GM21576 (cell line): ENCODE measurements around the gene HARBI1.

Experiments
- ATAC-seq: cut with Tn5 transposase; IDR thresholded peaks from one replicate; pipeline ENCODE4 v1.9.1; 2021; ENCODE audit warnings: mild to moderate bottlenecking, moderate library complexity; ENCODE audit not compliant: unreplicated experiment

Gene HARBI1

GRCh38 chr11:46633291-46634217, 16.5 kb upstream of the HARBI1 start:
- no peak for ATAC-seq

GRCh38 chr11:46632502-46632901, 15.5 kb upstream of the HARBI1 start:
- no peak for ATAC-seq

- ATAC-seq, result no peak
Observed at GRCh38 chr11:46631676-46632075, 14.6 kb upstream of the HARBI1 start.

GRCh38 chr11:46630237-46630636, 13.2 kb upstream of the HARBI1 start:
- no peak for ATAC-seq

GRCh38 chr11:46628961-46629360, 11.9 kb upstream of the HARBI1 start:
- ATAC-seq, result no peak

GRCh38 chr11:46625406-46625805, 8.4 kb upstream of the HARBI1 start:
- no peak for ATAC-seq

GRCh38 chr11:46618837-46619236, 1.8 kb upstream of the HARBI1 start:
- ATAC-seq, result no peak

- no peak for ATAC-seq
Observed at GRCh38 chr11:46617972-46618314, 916 bp upstream of the HARBI1 start.

GRCh38 chr11:46616551-46617133, 385 bp downstream of the HARBI1 start:
- no peak for ATAC-seq

GRCh38 chr11:46615756-46616155, 1.3 kb downstream of the HARBI1 start:
- no peak for ATAC-seq

GRCh38 chr11:46612326-46612725, 4.7 kb downstream of the HARBI1 start:
- ATAC-seq, result no peak

GRCh38 chr11:46611526-46612304, 5.3 kb downstream of the HARBI1 start:
- ATAC-seq, result no peak

GRCh38 chr11:46609386-46609785, 7.6 kb downstream of the HARBI1 start:
- no peak for ATAC-seq

GRCh38 chr11:46607516-46607915, 9.5 kb downstream of the HARBI1 start:
- no peak for ATAC-seq

GRCh38 chr11:46604796-46605195, 12.2 kb downstream of the HARBI1 start:
- ATAC-seq, result no peak

- ATAC-seq, result no peak
Observed at GRCh38 chr11:46603704-46604308, 13.2 kb downstream of the HARBI1 start.

GRCh38 chr11:46601129-46601528, 15.9 kb downstream of the HARBI1 start:
- no peak for ATAC-seq

GRCh38 chr11:46600194-46600960, 16.6 kb downstream of the HARBI1 start:
- ATAC-seq, result no peak

- ATAC-seq, result no peak
Observed at GRCh38 chr11:46599340-46600193, 17.5 kb downstream of the HARBI1 start.
